Mucosa of rectum (tissue), 2 donors: ENCODE data around the gene SYNDIG1.

Experiments used
- H3K27ac ChIP-seq, 2 donors: one replicate each; pipeline ENCODE4 v1.7.0; 2013; ENCODE audit warnings: inconsistent platforms in 2 of 2, low read depth in 2 of 2, low read length in 2 of 2
- H3K27me3 ChIP-seq, 2 donors: one replicate each; pipeline ENCODE4 v1.7.0; 2013; ENCODE audit warnings: low read length in 2 of 2; ENCODE audit not compliant: control insufficient read depth in 2 of 2, insufficient read depth in 2 of 2
- H3K36me3 ChIP-seq, 2 donors: one replicate each; pipeline ENCODE4 v1.7.0; 2013; ENCODE audit warnings: low read length in 2 of 2; ENCODE audit not compliant: control insufficient read depth in 2 of 2, insufficient read depth in 2 of 2
- H3K4me1 ChIP-seq, 2 donors: one replicate each; pipeline ENCODE4 v1.7.0; 2013; ENCODE audit warnings: low read length in 2 of 2, mild to moderate bottlenecking in 1 of 2; ENCODE audit not compliant: control insufficient read depth in 2 of 2, insufficient read depth in 2 of 2
- H3K4me3 ChIP-seq, 2 donors: one replicate each; pipeline ENCODE4 v1.7.0; 2013; ENCODE audit warnings: low read length in 2 of 2
- H3K9ac ChIP-seq, 2 donors: one replicate each; pipeline ENCODE4 v1.7.0; 2013; ENCODE audit warnings: low read length in 2 of 2, low read depth in 1 of 2, mild to moderate bottlenecking in 1 of 2
- H3K9me3 ChIP-seq, 2 donors: one replicate each; pipeline ENCODE4 v1.7.0; 2013; ENCODE audit warnings: low read length in 2 of 2; ENCODE audit not compliant: control insufficient read depth in 2 of 2
- donor health status: healthy.
- donor health status: Normal muscosa, but diverticular disease.

The SYNDIG1 gene

DNA sequence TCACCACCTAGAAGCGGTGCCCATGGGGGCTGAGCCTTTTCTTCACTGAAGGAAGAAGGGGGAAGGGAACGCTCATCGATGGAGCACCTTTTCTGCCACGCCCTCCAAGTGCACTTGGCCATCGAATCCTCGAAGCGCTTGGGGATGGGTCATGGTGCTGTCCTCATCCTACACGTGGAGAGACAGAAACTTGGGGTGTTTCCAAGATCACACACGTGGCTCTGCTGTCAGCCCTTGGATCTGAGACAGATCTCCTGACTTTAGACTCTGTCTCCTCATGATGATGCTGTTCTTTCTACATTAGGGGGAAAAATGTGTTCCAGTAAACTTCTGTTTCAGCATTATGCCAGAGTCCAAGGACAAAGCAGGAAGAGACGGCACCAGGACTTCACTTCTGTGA is 78.5 kb downstream of the SYNDIG1 start:
- H3K27ac ChIP-seq: no peak overlapping the region
- no peak overlapping the region for H3K9ac ChIP-seq
- no peak overlapping the region for H3K4me3 ChIP-seq
- H3K4me1 ChIP-seq: no peaks in the 10 kb centered on the region
- no peaks in the 10 kb centered on the region for H3K27me3 ChIP-seq
- no peaks in the 10 kb centered on the region for H3K9me3 ChIP-seq
- H3K36me3 ChIP-seq: no peaks in the 10 kb centered on the region

DNA sequence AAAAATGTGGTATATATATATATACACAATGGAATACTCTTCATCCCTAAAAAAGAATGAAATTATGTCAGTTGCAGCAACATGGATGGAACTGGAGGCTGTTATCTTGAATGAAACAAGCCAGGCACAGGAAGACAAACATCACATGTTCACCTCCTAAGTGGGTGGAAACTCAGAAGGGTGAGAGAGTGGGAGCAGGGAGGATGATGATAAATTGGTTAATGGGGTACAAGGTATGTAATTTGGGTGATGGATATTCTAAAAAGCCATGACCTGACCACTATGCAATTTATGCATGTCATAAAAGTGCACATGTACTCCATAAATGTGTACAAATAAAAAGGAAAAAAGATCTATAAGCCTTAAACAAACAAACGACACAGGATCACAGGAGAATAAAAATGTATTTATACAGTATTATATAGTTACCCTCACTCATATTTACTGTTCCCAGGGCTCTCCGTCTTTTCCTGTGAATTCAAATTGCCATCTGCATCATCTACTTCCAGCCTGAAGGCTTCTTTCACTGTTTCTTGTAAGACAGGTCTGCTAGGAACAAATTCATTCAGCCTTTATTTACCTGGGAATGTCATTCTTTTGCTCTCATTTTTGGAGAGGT is 89.8 kb downstream of the SYNDIG1 start:
- Histone ChIP-seq H3K9ac (no peak overlapping the region), H3K27me3 (no peaks in the 10 kb centered on the region), H3K4me1 (no peaks in the 10 kb centered on the region), H3K4me3 (no peak overlapping the region), H3K27ac (no peak overlapping the region), H3K9me3 (no peaks in the 10 kb centered on the region), H3K36me3 (no peaks in the 10 kb centered on the region)

DNA sequence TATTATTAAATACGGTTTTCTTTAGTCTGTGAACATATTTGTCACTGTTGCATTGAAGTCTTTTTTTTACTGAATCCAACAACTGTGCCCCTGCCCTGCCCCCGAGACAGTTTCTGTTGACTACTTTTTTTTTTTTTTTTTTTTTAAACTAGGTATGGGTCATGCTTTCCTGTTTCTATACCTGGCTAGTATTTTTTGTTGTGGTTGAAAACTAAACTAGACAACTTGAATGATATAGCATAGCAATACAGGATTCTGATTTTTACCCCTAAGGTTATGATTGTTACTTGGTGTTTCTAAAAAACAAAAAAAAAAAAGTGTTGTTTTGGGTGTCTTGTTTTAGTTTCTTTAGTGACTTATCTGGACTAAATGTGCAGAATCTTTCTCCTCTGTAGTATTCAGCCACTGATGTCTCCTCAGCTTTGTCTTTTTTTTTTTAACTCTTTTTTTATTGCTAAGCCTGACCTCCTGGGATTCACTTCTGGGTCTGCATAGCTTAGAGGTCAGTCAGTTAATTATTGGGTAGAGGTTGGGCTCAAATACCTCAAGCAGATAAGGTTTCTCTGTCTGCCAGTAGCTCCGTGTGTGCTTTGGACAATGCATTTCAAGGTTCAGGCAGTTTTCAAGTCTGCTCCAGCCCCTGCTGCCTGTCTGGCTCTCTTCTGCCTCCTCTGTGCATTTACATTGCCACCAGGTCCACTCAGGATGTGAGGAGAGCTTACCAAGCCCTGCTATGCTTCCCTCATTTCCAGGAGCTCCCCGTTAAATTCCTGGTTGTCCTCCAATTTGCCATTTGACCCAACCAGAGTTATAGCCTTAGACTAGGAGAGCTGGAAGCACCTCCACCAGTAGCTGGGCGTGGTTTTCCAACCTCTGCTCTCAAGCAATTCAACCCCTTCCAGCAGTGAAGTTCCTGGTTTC is 91.4 kb downstream of the SYNDIG1 start:
- Histone ChIP-seq H3K9ac (no peak overlapping the region), H3K4me3 (no peak overlapping the region), H3K27ac (no peak overlapping the region), H3K4me1 (no peaks in the 10 kb centered on the region), H3K27me3 (no peaks in the 10 kb centered on the region), H3K9me3 (no peaks in the 10 kb centered on the region), H3K36me3 (no peaks in the 10 kb centered on the region)

DNA sequence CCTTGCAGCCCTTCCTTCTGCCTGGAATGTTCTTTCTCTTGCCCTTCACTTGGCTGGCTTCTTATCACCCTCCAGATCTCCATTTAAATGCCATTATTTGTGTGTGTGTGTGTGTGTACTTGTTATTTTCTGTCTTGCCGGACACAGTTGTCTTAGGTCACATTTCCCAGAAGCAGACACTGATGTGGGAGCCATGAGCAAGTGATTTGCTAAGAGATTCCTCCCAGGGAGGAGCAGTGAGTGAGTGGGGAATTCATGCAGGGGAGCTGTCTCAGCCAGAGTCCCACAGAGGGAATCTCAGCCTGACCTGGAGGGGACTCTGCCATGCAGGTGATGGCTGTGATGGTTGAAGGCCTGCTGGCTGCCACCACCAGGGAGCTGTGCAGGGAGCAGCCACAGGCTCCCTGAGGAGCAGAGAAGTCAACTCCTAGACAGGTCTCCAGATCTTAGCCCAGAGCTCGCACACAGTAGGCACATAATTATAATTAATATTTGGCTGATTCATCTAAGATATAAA is 96.5 kb downstream of the SYNDIG1 start:
- Histone ChIP-seq H3K36me3 (no peaks in the 10 kb centered on the region), H3K9me3 (no peaks in the 10 kb centered on the region), H3K9ac (no peak overlapping the region), H3K27me3 (no peaks in the 10 kb centered on the region), H3K27ac (no peak overlapping the region), H3K4me3 (no peak overlapping the region), H3K4me1 (no peaks in the 10 kb centered on the region)

DNA sequence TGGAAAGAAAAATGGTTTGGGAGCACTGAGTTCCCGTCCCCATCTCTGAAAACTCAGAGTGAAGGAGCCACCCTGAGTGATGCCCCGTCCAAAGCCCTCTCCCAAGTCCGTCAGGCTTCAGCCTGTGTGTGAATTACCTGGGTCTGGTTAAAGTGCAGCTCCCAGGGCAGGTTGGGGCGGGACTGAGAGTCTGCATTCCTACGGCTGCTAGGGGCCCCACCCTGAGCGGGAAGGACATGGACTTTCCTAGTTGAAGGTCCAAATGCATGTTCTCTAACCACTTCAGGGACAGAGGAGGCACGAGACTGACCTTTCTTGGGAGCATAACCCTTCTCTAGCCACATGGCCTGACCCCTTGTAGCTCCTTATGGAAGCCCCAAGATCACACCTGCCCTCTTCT is 97.2 kb downstream of the SYNDIG1 start:
- no peaks in the 10 kb centered on the region for H3K9me3 ChIP-seq
- no peak overlapping the region for H3K27ac ChIP-seq
- no peaks in the 10 kb centered on the region for H3K27me3 ChIP-seq

DNA sequence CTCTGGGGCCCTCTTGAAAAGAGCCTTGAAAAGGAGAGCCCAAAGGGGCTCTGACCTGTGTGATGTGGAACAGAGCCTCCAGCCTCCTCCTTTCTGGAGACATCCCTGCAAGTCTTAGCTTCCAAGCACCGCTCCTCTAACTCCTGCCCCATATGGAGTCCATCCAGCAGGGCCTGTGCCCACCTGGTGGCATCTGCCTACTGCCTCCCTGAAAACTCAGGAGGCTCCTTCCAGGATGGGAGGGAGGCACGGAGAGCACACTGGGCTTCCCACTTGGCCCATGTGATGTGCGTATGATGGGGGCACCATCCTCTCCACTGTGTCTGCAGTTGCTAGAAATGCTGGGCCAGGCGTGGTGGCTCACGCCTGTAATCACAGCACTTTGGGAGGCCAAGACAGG is 98.1 kb downstream of the SYNDIG1 start:
- no peak overlapping the region for H3K4me3 ChIP-seq
- no peak overlapping the region for H3K9ac ChIP-seq
- H3K4me1 ChIP-seq: no peaks in the 10 kb centered on the region
- H3K27ac ChIP-seq: no peak overlapping the region
- H3K27me3 ChIP-seq: no peaks in the 10 kb centered on the region
- H3K36me3 ChIP-seq: no peaks in the 10 kb centered on the region
- H3K9me3 ChIP-seq: no peaks in the 10 kb centered on the region

More for the DNA sequence above, 97.2 kb downstream of the SYNDIG1 start:
- Histone ChIP-seq H3K4me3 (no peak overlapping the region), H3K9ac (no peak overlapping the region), H3K4me1 (no peaks in the 10 kb centered on the region), H3K36me3 (no peaks in the 10 kb centered on the region)

DNA sequence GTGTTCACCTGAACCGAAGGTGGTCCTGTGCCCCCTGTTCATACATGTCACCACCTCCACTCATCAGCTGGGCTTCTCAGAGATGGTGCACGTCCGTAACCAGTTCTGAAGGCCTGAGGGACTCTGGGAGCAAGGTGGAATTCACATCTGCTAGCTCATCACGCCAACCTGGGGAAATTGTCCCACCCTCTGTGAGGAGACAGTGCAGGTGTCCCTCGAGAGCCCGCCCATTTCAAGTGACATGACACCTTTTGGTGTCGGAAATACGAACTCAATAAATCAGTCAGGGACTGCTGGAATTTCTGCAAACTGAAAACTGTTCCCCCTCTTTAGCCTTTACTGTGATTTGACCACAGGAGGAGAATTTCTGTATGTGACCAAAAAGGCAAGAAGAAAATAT is 99.4 kb downstream of the SYNDIG1 start:
- Histone ChIP-seq H3K4me3 (no peak overlapping the region), H3K27me3 (no peaks in the 10 kb centered on the region), H3K27ac (no peak overlapping the region), H3K9me3 (no peaks in the 10 kb centered on the region), H3K36me3 (no peaks in the 10 kb centered on the region), H3K4me1 (no peaks in the 10 kb centered on the region), H3K9ac (no peak overlapping the region)

DNA sequence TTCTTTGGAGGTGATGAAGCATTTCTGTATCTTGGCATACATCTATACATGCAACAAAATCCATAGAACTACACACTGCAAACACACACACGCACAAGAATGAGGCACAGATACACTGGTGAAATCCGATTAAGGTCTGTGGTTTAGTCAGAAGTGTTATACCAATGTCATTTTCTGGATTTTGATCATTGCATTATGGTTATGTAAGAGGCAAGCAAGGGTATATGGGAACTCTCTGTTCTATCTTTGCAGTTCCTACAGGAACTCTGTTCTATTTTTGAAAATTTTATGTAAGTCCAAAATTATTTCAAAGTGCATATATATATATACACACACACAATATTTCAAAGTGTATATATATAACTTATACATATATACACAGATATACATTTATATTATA is 101.7 kb downstream of the SYNDIG1 start:
- Histone ChIP-seq H3K4me3 (no peak overlapping the region), H3K27ac (no peak overlapping the region), H3K9ac (no peak overlapping the region)

DNA sequence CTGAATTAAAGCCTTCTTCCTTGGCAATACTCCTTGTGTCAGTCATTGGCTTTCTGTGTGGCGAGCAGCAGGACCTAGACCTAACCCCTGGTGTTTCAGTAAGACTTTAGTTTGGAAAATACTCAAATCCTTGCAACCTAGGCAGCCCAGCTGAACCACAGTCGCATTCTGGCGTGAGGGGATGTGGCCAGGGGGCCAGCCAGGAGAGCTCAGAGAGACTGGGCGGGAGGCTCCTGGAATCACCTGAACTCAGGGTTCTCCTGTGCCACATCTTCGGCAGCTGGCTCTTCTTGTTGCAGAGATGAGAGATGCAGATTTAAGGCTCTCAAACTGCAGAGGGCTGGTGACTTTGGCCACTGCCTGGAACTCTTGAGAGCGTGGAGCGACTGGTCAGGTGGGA is 102.7 kb downstream of the SYNDIG1 start:
- Histone ChIP-seq H3K27ac (no peak overlapping the region), H3K4me1 (no peaks in the 10 kb centered on the region), H3K36me3 (no peaks in the 10 kb centered on the region), H3K27me3 (no peaks in the 10 kb centered on the region), H3K4me3 (no peak overlapping the region), H3K9me3 (no peaks in the 10 kb centered on the region), H3K9ac (no peak overlapping the region)

More for the DNA sequence above, 101.7 kb downstream of the SYNDIG1 start:
- no peaks in the 10 kb centered on the region for H3K36me3 ChIP-seq
- H3K4me1 ChIP-seq: no peaks in the 10 kb centered on the region
- H3K9me3 ChIP-seq: no peaks in the 10 kb centered on the region
- no peaks in the 10 kb centered on the region for H3K27me3 ChIP-seq

DNA sequence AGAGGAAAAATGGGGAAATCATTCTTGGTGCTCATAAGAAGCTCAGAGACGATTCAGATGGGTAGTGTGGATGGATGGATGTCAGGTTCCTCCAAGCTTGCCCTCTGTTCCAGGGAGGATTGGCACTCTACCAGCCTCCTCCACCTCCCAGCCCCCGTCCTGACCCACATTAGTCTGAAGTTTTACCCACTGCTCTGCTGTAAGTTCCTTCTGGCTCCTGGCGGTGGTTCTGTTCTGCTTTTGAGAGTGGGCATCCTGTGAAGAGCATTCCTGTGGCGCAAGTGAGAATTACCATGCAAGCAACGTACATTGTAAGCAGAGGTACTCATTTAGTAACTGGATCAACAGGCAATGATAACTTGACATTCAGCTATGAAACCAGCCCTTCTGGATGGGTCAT is 103.4 kb downstream of the SYNDIG1 start:
- no peaks in the 10 kb centered on the region for H3K9me3 ChIP-seq
- H3K9ac ChIP-seq: no peak overlapping the region

More for the DNA sequence above, 103.4 kb downstream of the SYNDIG1 start:
- Histone ChIP-seq H3K27ac (no peak overlapping the region), H3K4me3 (no peak overlapping the region), H3K36me3 (no peaks in the 10 kb centered on the region), H3K27me3 (no peaks in the 10 kb centered on the region), H3K4me1 (no peaks in the 10 kb centered on the region)
